ENCODE measurements around the gene GDI1.

GRCh38 chrX:154466907-154467306 is 30.0 kb downstream of the GDI1 start:
- no peak for TF ChIP-seq CTCF (IDR thresholded peaks at IDR 0.05)
- no peak for TF ChIP-seq HOXA7 (CRISPR knock-in tag; IDR thresholded peaks at IDR 0.05)
- no peak for TF ChIP-seq CHD4 (IDR thresholded peaks at IDR 0.05; ENCODE audit: borderline replicate concordance)
- TF ChIP-seq, protein P1, sequence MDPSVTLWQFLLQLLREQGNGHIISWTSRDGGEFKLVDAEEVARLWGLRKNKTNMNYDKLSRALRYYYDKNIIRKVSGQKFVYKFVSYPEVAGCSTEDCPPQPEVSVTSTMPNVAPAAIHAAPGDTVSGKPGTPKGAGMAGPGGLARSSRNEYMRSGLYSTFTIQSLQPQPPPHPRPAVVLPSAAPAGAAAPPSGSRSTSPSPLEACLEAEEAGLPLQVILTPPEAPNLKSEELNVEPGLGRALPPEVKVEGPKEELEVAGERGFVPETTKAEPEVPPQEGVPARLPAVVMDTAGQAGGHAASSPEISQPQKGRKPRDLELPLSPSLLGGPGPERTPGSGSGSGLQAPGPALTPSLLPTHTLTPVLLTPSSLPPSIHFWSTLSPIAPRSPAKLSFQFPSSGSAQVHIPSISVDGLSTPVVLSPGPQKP (IDR thresholded peaks at IDR 0.05; ENCODE audit: low read depth, low read length) = no peak
- no peak for TF ChIP-seq NFE2L2 (conservative IDR thresholded peaks at IDR 0.05; ENCODE audit: low read length)
- no peak for TF ChIP-seq ZC3H11A (IDR thresholded peaks at IDR 0.05)
- no peak for TF ChIP-seq CHD2 (IDR thresholded peaks at IDR 0.05; ENCODE audit: low read length, partially characterized antibody)
- no peak for TF ChIP-seq RFX5 (IDR thresholded peaks at IDR 0.05)
- TF ChIP-seq, protein P2, sequence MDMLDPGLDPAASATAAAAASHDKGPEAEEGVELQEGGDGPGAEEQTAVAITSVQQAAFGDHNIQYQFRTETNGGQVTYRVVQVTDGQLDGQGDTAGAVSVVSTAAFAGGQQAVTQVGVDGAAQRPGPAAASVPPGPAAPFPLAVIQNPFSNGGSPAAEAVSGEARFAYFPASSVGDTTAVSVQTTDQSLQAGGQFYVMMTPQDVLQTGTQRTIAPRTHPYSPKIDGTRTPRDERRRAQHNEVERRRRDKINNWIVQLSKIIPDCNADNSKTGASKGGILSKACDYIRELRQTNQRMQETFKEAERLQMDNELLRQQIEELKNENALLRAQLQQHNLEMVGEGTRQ (IDR thresholded peaks at IDR 0.05) = no peak
- no peak for TF ChIP-seq KDM5A (IDR thresholded peaks at IDR 0.05)
- TF ChIP-seq, protein P3, sequence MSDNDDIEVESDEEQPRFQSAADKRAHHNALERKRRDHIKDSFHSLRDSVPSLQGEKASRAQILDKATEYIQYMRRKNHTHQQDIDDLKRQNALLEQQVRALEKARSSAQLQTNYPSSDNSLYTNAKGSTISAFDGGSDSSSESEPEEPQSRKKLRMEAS (IDR thresholded peaks at IDR 0.05) = no peak
- TF ChIP-seq KDM1A (IDR thresholded peaks at IDR 0.05; ENCODE audit: low read depth) = no peak
- no peak for TF ChIP-seq HMGXB4 (CRISPR knock-in tag; IDR thresholded peaks at IDR 0.05; ENCODE audit: borderline replicate concordance)
- TF ChIP-seq POLR2A (IDR thresholded peaks at IDR 0.05; ENCODE audit: low read length) = no peak
